KBM-7 (cell line): ENCODE measurements around the gene SBK1.

Experiments
- DNase-seq: peaks from one replicate; pipeline ENCODE4 v3.0.0-alpha.2; 2015
- in situ Hi-C: fragments of 300-500 bp; cut with MboI; formaldehyde crosslinking; loops from 2 replicates; pipeline ENCODE4 v1.14.3; 2020; ENCODE audit warnings: low sequenced_read_pairs, low pct_unique_long_range_greater_than_20kb, mixed read lengths

SBK1 gene

DNA sequence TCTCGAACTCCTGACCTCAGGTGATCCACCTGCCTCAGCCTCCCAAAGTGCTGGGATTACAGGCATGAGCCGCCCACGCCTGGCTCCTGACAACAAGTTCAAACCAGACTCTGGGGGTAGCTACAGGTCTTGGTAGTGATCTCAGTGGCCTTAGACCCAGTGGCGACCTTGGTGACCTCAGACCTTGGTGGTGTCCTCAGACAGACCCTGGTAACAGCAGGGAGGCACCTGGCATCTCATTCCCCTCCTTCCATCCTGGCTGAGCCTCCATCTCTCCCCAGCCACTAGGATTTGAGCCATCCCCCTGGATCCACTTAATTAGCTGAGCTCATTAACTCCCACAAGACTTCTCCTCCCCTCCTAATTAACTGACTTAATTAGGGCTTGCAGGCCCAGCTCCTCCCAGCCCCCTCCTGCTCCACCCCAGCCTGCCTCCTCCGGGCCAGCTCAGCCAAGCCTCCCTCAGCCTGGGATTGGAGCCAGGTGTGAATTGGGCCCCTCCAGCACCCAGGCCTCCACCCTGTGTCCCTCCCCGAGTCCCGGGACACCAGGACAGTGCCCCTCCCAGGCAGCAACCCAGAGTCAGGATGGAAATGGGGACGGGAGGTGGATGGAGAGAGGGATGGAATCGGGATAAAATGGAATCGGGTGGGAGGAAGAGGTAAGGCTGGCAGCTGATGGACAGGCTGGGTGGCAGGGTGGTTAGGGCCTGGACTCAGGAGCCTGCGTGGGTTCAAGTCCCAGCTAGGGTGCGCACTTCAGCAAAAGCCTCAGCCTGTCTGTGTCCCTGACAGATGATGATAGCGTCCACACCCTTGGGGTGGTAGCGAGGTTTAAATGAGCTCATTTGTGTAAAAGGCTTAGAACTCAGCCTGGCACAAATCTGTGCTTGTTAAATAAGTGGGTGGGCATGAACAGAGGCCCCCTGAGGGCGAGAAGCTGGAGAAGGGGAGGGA is 11.2 kb upstream of the SBK1 start:
- in situ Hi-C loops: no loop called here
- DNase-seq: no peak

DNA sequence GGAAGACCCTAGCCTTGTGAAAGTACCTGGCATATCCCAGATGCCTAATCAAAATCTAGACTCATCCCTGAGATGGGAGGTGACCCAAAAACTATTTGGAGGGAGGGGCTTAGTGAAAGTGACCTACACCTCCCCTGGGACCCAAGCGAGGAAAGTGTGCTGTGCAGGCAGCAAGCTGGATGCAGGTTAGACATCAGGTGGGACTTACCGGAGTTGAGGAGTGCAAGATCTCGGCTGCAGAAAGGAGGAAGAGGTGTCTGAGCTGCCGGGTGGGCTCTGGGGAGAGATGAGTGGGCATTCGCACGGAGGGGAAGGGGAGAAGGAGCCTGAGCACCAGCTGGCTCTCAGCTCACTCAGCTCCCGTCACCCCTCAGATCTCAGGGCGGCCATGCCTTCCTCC is 10.3 kb upstream of the SBK1 start:
- in situ Hi-C loops: no loop called here
- no peak for DNase-seq

DNA sequence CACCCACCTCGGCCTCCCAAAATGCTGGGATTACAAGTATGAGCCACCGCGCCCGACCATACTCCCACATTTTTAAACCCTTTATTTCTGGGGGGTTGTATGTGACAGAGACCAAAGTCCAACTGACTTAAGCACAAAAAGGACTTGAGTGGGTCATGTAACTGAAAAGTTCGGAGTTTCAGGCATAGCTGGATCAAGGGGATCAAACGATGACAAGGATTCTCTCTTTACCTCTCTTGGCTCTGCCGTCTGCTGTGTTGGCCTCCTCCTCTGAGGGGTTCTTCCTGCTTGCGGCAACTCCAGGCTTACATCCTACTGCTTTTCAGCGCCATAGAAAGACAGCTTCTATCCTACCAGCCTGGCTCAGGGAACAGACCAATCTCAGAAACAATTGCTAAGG is 9.2 kb upstream of the SBK1 start:
- in situ Hi-C loops: no loop called here
- no peak for DNase-seq

DNA sequence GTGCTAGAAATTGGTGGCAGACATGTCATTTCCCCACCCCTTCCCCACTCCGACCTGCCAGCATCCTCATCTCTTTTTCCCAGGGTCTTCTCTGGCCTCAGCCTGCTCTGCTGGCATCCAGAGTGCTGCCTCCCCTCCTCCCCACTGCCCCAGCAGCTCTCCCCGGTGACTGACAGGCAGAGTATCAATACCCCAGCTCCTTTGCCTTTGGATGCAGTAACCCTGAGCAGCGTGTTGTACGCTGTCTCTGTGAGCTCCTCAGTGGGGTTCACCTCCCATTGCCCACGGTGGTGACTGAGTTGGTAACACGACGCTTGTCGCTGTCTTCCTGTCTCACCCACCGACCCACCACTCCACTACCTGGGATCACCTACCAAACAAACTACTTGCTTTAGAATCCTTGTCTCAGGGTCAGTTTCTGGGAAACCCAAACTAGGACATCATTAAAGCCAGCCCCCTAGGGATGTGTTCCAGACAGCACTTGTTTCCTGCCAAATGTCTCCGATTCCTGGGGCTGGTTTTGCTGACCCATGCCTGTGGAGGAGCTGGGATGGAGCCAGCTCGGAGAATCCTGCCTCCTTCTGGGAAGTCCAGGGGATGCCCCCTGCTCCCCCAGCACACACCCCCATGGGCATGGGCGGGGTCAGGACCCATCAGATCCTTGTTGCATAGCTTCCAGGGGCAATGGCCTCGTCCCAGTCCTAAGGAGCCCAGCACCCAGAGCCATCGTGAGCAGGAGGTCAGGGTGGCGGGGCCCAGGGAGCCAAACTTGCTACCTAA is 8.3 kb upstream of the SBK1 start:
- in situ Hi-C loops: no loop called here
- no peak for DNase-seq

DNA sequence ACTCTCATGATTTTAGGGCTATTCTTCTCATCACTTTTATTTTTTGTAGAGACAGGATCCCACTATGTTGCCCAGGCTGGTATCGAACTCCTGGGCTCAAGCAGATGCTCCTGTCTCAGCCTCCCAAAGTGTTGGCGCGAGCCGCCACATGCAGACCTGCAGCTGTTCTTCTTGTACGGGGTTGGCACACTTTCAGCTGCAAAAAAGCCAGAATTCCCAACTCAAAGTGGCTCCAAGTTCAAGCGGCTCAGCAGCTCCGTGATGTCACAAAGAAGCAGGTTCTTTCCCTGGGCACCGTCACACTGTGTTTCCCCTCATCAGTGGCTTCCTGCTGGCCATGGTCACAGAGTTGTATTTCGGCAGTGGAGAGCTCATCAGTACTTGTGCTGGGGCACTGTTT is 6.7 kb upstream of the SBK1 start:
- in situ Hi-C loops: no loop called here
- no peak for DNase-seq

DNA sequence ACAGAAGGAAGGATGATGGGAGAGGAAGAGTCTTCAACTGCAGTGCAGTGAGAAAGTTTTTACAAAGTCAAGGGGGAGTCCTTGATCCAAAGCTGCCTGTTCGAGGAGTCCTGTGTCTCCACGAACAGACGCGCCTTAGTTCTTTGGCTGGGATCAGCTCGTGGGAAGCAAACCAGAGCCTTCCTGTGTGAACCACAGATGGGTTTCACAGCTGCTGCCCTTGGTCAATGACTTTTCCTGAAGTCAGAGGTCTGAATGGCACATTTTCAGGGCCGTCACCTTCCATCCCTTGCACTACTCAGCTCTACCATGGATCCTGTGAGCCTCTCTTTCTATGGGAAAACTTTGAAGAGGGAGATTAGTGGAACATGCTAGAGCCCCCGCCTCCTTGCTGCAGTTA is 4.2 kb upstream of the SBK1 start:
- in situ Hi-C loops: no loop called here
- DNase-seq: no peak

DNA sequence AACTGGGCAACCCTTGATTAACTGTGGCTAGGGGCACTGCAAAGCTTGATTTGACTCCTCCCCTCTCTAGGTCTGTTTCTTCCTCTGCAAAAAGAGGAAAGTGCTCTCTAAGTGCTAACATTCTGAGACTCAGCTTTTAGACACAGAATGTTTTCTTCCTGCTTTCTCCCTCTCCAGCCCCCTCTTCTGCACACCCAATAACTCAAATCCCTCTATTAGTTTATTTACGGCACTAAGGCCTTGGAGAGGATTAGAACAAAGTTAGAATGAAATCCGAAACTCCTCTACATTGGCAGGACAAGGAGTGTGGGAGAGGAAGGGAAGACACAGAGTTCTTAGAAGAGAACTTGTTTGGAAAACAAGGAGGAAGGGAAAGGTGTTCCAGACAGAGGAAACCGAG is 3.3 kb upstream of the SBK1 start:
- in situ Hi-C loops: no loop called here
- DNase-seq: peak; percentile 36

DNA sequence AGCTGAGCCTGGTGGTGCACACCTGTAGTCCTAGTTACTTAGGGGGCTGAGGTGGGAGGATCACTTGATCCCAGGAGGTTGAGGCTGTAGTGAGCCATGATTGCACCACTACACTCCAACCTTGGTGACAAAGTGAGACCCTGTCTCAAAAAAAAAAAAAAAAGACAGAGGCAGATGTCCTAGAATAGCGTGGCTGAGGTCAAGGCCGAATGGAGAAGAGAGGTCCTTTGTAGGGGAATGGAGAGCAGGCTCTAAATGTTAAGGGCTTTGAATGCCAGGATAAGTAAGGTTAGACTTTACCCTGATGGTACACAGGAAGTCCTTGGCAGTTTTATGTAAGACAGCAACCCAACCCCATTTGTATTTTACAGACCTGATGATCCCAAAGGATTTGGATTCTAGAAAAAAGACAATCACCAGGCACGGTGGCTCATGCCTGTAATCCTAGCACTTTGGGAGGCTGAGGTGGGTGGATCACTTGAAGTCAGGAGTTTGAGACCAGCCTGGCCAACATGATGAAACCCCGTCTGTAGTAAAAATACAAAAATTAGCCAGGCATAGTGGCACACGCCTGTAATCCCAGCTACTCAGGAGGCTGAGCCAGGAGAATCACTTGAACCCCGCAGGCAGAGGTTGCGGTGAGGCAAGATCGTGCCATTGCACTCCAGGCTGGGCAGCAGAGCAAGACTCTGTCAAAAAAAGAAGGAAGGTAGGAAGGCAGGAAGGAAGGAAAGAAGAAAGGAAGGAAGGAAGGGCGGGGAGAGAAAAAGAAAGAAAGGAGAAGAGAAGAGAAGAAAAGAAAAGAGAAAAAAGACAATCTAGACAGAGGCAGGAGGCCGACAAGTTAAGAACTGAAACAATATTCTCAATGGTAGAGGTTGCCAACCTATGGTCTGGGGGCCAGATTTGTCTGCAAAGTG is 2.1 kb upstream of the SBK1 start:
- in situ Hi-C loops: no loop called here
- no peak for DNase-seq

DNA sequence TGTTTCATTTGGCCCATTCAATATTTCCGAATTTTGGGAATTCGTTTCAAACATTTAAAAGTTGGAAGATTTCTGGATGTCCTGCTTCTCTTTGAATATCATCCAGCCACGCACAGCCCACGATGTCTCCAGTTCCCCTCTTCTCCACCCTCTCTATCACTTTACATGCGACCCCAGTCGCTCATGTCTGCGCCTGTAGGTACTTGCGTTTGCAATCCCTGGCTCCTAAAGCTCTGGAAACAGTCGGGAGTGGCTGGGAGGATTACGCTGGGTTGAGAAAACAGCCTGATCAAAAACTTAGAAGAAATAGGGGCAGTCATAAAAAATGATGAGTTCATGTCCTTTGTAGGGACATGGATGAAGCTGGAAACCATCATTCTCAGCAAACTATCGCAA is 1.5 kb upstream of the SBK1 start:
- DNase-seq: no peak
- in situ Hi-C loops: no loop called here

DNA sequence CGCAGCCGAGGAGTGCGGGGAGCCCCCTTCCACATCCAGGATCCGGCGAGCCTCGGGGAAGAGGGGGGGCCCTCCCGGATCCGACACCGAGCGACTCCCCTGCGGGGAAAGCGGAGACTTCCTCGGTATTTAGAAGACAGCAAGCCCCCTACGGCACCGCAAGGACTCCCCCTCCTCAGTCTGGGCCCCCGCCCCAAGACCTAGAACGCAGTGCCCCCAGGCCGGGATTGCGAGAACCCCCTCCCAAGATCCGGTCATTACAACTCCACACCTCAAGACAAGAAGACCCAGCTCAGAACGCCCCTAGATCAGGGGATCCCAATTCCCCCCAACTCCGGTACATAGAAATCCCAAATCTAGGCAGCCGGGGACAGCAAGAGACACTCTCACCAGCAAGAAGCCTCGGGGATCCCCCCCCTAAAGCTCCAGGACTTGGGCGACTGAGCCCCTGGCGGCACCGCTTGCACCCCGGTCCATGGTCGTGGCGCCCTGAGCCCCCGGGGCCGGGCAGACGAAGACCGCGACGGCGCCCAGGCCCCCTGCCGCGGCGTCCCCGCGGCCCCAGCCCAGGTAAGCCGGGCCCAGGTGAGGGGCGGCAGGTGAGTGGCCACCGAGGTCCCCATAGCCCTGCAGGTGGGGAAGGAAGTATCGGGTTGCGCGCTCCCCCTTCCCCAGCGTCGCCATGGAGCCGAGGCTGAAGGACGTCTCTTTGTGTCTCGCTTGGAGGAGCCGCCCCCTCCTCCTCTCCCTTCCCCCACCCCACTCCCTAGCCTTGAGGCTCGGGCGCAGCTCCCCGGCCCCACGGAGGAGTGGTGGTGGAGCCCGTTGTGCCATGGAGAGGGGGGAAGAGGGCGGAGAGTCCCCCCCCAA is 641 bp downstream of the SBK1 start:
- in situ Hi-C loops: no loop called here
- no peak for DNase-seq

DNA sequence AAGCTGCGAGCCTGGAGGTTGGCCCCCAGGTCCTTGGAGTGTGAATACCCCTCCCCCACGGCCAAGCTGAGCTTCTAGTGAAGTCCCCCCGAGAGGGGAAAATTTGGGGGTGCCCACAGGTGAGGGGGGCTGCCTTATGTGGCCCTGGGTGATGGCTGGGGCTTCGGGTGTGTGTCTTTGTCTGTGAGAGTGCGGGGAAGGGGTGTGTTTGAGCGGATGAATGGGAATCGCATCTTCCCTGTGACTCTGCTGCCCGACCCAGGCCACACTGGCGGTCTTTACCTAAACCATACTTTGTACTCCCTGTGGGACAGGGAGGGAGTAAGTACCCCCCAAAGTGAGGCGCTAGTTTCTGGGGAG is 1.3 kb downstream of the SBK1 start:
- no peak for DNase-seq
- in situ Hi-C loops: no loop called here

DNA sequence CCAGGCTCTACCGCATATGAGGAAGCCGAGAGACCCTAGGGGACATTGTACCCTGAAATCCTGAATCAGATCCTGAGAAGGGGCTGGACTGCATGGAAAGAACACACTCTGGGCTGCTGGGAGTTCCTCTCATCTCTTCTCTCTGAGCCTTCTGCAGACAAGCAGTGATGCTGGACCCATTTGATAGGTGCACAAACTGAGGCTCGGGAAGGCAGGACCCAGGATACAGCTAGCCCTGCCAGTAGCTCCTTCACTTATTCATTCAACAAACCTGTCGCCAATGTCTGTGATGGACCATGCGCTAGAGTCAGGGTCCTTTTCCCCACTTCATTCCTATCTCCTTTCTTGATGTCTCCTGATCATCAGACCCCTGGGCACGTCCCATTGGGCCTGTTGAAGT is 1.9 kb downstream of the SBK1 start:
- no peak for DNase-seq
- in situ Hi-C loops: no loop called here

DNA sequence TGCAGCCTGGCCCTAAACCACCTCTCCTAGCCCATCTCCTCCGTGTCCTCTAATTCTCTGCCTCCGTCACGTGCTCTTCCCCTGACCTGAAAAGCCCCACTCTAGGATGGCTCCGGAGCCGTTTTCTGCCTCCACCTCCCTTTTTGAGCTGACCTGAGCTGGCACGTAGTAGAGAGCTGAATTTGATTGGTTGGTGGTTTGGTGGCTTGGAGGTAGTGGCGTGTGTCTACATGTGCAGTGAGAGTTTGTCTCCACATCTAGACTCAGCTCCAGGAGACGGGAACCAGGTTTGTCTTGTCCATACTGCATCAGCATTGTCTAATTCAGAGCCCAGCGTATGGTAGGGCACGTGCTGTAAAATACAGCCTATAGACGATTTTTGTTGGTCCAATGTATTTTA is 3.0 kb downstream of the SBK1 start:
- in situ Hi-C loops: no loop called here
- DNase-seq: no peak

DNA sequence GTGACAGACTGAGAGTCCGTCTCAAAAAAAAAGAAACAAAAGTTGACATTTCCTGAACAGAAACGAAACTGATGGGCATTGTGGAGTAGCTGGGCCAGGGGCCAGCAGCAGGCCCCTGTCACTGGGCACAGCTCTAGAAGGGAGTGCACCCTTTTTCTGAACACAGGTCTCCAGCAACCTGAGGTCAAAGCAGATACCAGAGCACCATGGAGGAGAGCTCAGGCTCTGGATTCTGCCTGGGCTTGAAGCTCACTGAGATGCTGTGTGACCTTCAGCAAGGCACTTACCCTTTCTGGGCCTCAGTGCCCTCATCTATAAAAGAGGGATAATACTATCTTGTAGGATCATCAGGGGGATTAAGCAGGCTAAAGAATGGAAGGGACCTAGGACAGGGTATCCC is 5.0 kb downstream of the SBK1 start:
- DNase-seq: no peak
- in situ Hi-C loops: no loop called here

DNA sequence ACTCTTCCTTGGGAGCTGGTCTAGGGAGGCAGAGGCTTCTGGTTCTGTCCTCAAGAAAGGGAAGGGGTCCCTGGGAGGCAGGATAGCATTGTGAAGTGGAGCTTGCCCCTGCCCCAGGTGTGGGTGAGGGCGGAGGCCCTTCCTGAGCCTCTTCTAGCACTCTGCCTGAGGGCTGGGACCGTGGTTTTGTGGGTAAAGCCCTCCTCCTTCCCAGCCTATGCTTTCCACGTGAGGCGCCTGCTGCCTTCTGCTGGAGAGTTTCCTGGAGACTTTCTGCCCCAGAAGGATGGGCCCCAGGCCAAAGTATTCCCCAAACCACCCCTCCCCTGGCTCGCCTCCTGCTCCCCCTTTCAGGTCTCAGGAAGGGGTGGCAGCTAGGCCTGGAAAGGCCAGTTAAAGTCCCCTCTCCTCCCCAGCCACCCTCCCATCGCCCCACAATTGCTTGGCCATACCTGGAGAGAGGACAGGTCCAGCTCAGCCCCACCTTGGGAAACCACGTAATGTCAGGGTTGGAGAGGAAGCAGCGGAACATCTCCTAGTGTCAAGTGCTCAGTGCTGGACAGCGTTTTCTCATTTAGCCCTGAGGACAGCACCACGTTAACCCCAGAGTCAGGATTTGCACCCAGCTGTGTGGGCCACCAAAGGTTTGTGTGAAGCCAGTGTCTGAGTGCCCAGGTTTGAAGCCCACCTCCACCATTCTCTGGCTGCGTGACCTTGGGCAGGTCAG is 5.6 kb downstream of the SBK1 start:
- in situ Hi-C loops: no loop called here
- DNase-seq: no peak

DNA sequence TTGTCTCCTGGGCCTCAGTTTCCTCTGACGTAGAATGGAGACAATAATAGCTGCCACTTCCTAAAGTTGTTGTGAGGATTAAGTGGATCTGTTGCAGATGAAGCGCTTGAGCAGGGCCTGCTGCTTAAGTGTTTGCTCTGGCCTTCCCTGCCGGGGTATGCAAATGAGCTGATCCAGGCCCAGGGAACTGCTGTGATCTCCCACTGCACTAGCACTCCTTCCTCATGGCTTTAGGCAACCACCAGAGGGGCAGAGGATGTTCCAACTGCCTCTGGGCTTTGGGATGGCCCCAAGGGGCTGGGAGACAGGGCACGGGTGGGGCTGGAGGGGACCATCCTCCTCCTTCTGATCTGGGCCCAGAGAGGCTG is 6.2 kb downstream of the SBK1 start:
- in situ Hi-C loops: no loop called here
- DNase-seq: no peak

DNA sequence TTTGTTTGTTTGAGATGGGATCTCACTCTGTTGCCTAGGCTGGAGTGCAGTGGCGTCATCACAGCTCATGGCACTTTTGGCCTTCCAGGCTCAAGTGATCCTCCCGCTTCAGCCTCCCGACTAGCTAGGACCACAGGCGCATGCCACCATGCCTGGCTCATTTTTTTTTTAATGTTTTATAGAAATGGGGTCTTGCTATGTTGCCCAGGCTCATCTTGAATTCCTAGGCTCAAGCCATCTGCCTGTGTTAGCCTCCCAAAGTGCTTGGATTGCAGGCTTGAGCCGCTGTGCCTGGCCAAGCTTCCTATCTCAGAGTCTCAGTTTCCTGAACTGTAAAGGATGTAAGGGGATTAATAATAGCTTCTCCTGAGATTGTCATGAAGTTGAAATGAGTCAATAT is 8.0 kb downstream of the SBK1 start:
- DNase-seq: no peak
- in situ Hi-C loops: no loop called here

DNA sequence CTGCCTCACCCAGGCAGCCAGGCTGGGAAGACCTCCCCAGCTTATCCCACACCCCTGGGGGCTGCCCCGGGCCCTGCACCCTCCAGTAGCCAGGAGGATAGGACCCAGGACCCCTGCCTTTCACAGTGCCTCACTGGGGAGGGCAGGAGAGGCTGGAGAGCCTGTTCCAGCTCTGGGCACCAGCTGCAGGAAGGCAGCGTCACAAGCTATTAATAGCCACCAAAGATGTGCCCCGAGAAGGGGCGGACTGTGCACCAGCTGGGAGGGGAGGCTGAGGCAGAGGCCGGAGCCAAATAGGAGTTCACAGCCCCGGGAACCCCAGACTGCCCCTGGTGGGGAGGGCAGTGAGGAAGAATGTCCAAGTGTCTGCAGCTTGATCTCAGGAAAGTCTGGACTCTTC is 8.8 kb downstream of the SBK1 start:
- in situ Hi-C loops: no loop called here
- DNase-seq: no peak
